GM10847 (cell line): ENCODE results near the gene TRIM29.

Experiments used
- POLR2A ChIP-seq: IDR thresholded peaks from 2 replicates; pipeline ENCODE4 v1.6.1; 2011; ENCODE audit not compliant: insufficient read length; ENCODE audit errors: extremely low read depth

TRIM29 gene

GRCh38 chr11:120067438-120068113 lies 70.3 kb downstream of the TRIM29 start:
- no peak for TF ChIP-seq POLR2A

- no peak for TF ChIP-seq POLR2A
Observed at GRCh38 chr11:120066738-120067437, 71.0 kb downstream of the TRIM29 start.

DNA sequence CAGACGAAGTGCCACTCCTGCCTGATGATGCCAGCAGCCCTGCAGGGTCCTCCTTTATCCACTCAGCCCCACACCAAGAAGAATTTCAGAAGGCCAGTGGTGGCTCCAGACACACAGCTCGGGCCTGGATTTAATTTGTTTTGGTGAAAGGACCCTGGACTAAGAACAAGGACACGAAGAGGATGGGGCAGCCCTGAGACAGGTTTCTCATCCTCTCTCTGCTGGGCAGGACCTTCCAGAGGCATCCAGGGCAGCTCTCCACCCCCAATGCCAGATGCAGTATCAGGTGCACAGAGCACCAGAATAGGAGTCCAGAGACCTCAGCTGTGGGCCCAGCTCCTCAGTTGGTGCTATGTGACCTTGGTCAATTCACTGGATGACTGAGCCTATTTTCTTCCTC lies 72.0 kb downstream of the TRIM29 start:
- no peak for TF ChIP-seq POLR2A

DNA sequence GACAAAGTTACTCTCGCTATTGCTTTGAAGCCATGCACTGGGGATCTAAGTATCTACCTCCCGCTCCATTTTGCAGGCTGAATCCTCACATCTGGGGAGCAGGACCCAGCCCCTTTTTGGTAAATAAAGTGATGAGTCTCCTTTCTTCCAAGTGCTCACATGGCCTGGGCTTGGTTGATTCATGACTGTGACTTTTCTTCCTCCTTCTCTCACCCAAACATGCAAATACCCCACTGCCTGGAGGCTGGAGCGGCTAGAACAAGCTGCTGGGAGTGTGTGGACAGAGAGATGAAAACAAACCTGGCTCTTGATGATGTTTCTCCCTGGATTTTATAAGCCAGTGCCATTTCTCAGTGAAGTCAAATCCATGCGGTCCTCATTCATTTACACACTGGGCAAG lies 72.7 kb downstream of the TRIM29 start:
- no peak for TF ChIP-seq POLR2A

- no peak for TF ChIP-seq POLR2A
Observed at GRCh38 chr11:120064341-120064740, 73.6 kb downstream of the TRIM29 start.

DNA sequence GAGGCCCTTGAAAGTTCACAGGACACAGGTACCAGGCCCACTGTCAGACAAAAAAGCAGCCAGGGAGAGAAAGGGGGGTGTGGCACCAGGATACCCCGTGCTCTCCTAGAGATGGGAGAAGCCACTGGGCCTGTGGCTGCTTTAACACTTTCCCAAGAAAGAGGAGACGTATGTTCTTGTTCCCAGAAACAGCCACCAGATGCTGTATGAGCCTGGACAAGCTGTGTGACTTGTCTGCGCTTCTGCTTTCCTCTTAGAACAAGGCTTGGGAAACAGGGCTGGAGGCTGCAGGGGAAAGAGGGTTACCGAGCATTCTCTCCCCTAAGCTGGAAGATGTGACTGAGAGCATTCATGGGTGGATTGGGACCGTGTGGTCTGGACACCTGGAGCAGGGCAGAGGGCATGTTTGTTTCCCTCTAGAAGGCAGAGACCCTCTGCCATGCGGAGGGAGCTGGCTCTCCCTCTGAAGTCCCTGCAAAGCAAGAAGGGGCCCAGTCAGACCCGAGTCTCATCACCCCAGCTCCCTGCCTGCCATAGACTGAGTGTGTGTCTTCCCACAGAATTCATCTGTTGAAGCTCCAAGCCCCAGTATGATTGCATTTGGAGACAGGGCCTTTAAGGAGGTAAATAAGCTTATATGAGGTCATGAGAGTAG lies 74.1 kb downstream of the TRIM29 start:
- no peak for TF ChIP-seq POLR2A

- TF ChIP-seq POLR2A = no peak
Observed at GRCh38 chr11:120062561-120062930, 75.4 kb downstream of the TRIM29 start.

GRCh38 chr11:120061761-120062560 lies 76.0 kb downstream of the TRIM29 start:
- TF ChIP-seq POLR2A = no peak
